ENCODE measurements around the gene AR.

AR gene

DNA sequence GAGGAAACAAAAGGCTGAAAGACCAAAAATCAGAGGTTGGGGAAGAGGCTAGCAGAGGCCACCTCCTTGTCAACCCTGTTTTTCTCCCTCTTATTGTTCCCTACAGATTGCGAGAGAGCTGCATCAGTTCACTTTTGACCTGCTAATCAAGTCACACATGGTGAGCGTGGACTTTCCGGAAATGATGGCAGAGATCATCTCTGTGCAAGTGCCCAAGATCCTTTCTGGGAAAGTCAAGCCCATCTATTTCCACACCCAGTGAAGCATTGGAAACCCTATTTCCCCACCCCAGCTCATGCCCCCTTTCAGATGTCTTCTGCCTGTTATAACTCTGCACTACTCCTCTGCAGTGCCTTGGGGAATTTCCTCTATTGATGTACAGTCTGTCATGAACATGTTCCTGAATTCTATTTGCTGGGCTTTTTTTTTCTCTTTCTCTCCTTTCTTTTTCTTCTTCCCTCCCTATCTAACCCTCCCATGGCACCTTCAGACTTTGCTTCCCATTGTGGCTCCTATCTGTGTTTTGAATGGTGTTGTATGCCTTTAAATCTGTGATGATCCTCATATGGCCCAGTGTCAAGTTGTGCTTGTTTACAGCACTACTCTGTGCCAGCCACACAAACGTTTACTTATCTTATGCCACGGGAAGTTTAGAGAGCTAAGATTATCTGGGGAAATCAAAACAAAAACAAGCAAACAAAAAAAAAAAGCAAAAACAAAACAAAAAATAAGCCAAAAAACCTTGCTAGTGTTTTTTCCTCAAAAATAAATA, 179.9 kb downstream of the AR start:
- ATAC-seq (replicated peaks; ENCODE audit: extremely low read depth, poor library complexity, severe bottlenecking): no peak
- no peaks in the 10 kb centered on the region for H3K9me3 Mint-ChIP-seq
- no peak for DNase-seq (ENCODE audit: low spot score in 2 of 2)
- no peaks in the 10 kb centered on the region for H3K36me3 Mint-ChIP-seq (ENCODE audit: insufficient read depth)
- no peaks in the 10 kb centered on the region for H3K27me3 Mint-ChIP-seq
- no peak overlapping the region for H3K4me3 Mint-ChIP-seq
- no peak overlapping the region for H3K27ac Mint-ChIP-seq (ENCODE audit: low read depth)
- H3K4me1 Mint-ChIP-seq: no peaks in the 10 kb centered on the region

- ATAC-seq (replicated peaks; ENCODE audit: extremely low read depth, poor library complexity, severe bottlenecking) (no peak), DNase-seq (ENCODE audit: low spot score in 2 of 2) (no peak)
- Mint-ChIP-seq H3K9me3 (no peaks in the 10 kb centered on the region), H3K36me3 (ENCODE audit: insufficient read depth) (no peaks in the 10 kb centered on the region), H3K4me1 (no peaks in the 10 kb centered on the region), H3K4me3 (no peak overlapping the region), H3K27ac (ENCODE audit: low read depth) (no peak overlapping the region), H3K27me3 (no peaks in the 10 kb centered on the region)
Observed at GRCh38 chrX:67724359-67725110, 180.7 kb downstream of the AR start.

DNA sequence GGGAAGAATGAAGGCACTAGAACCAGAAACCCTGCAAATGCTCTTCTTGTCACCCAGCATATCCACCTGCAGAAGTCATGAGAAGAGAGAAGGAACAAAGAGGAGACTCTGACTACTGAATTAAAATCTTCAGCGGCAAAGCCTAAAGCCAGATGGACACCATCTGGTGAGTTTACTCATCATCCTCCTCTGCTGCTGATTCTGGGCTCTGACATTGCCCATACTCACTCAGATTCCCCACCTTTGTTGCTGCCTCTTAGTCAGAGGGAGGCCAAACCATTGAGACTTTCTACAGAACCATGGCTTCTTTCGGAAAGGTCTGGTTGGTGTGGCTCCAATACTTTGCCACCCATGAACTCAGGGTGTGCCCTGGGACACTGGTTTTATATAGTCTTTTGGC, 181.7 kb downstream of the AR start:
- H3K27me3 Mint-ChIP-seq: no peaks in the 10 kb centered on the region
- H3K9me3 Mint-ChIP-seq: no peaks in the 10 kb centered on the region
- ATAC-seq (replicated peaks; ENCODE audit: extremely low read depth, poor library complexity, severe bottlenecking) (no peak), DNase-seq (ENCODE audit: low spot score in 2 of 2) (no peak)
- no peaks in the 10 kb centered on the region for H3K36me3 Mint-ChIP-seq (ENCODE audit: insufficient read depth)
- no peak overlapping the region for H3K4me3 Mint-ChIP-seq
- no peaks in the 10 kb centered on the region for H3K4me1 Mint-ChIP-seq
- H3K27ac Mint-ChIP-seq (ENCODE audit: low read depth): no peak overlapping the region

DNA sequence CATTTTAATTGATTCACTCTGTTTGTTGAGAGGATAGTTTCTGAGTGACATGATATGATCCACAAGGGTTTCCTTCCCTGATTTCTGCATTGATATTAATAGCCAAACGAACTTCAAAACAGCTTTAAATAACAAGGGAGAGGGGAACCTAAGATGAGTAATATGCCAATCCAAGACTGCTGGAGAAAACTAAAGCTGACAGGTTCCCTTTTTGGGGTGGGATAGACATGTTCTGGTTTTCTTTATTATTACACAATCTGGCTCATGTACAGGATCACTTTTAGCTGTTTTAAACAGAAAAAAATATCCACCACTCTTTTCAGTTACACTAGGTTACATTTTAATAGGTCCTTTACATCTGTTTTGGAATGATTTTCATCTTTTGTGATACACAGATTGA, 182.2 kb downstream of the AR start:
- Mint-ChIP-seq H3K27me3 (no peaks in the 10 kb centered on the region), H3K36me3 (ENCODE audit: insufficient read depth) (no peaks in the 10 kb centered on the region), H3K4me1 (no peaks in the 10 kb centered on the region), H3K9me3 (no peaks in the 10 kb centered on the region), H3K4me3 (no peak overlapping the region), H3K27ac (ENCODE audit: low read depth) (no peak overlapping the region)
- DNase-seq (ENCODE audit: low spot score in 2 of 2): no peak
- ATAC-seq (replicated peaks; ENCODE audit: extremely low read depth, poor library complexity, severe bottlenecking): no peak

DNA sequence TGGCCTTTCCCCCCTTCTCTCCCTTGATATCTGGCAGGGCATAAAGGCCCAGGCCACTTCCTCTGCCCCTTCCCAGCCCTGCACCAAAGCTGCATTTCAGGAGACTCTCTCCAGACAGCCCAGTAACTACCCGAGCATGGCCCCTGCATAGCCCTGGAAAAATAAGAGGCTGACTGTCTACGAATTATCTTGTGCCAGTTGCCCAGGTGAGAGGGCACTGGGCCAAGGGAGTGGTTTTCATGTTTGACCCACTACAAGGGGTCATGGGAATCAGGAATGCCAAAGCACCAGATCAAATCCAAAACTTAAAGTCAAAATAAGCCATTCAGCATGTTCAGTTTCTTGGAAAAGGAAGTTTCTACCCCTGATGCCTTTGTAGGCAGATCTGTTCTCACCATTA, 183.8 kb downstream of the AR start:
- Mint-ChIP-seq H3K4me3 (no peak overlapping the region), H3K9me3 (no peaks in the 10 kb centered on the region), H3K27ac (ENCODE audit: low read depth) (no peak overlapping the region), H3K4me1 (no peaks in the 10 kb centered on the region), H3K27me3 (no peaks in the 10 kb centered on the region), H3K36me3 (ENCODE audit: insufficient read depth) (no peaks in the 10 kb centered on the region)
- DNase-seq (ENCODE audit: low spot score in 2 of 2) (no peak), ATAC-seq (replicated peaks; ENCODE audit: extremely low read depth, poor library complexity, severe bottlenecking) (no peak)

- H3K4me3 Mint-ChIP-seq: no peak overlapping the region
- no peaks in the 10 kb centered on the region for H3K9me3 Mint-ChIP-seq
- DNase-seq (ENCODE audit: low spot score in 2 of 2) (no peak), ATAC-seq (replicated peaks; ENCODE audit: extremely low read depth, poor library complexity, severe bottlenecking) (no peak)
- no peaks in the 10 kb centered on the region for H3K27me3 Mint-ChIP-seq
- no peaks in the 10 kb centered on the region for H3K4me1 Mint-ChIP-seq
- no peak overlapping the region for H3K27ac Mint-ChIP-seq (ENCODE audit: low read depth)
- no peaks in the 10 kb centered on the region for H3K36me3 Mint-ChIP-seq (ENCODE audit: insufficient read depth)
Observed at GRCh38 chrX:67730296-67730695, 186.5 kb downstream of the AR start.

GRCh38 chrX:67731061-67731460, 187.2 kb downstream of the AR start:
- Mint-ChIP-seq H3K4me1 (no peaks in the 10 kb centered on the region), H3K27me3 (no peaks in the 10 kb centered on the region), H3K9me3 (no peaks in the 10 kb centered on the region), H3K27ac (ENCODE audit: low read depth) (no peak overlapping the region), H3K4me3 (no peak overlapping the region), H3K36me3 (ENCODE audit: insufficient read depth) (no peaks in the 10 kb centered on the region)
- DNase-seq (ENCODE audit: low spot score in 2 of 2) (no peak), ATAC-seq (replicated peaks; ENCODE audit: extremely low read depth, poor library complexity, severe bottlenecking) (no peak)

DNA sequence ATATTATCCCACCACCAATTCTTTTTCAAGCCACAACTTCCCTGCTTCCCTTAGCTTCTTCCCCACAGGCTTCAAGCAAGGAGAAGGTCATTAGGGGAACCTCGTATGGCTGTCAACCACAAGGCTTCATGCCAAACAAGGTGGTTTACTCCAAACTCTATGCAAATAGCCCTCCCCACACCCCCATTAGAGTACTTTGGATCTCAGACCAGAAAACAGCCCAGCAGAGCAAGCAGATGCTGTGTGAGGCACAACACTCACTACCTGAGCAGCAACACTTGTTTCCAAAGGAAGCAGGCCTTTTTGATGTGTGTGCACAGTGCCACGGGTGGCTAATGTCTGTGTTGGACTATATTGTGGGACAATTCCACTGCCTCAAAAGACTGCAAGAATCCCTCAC, 189.0 kb downstream of the AR start:
- H3K36me3 Mint-ChIP-seq (ENCODE audit: insufficient read depth): no peaks in the 10 kb centered on the region
- ATAC-seq (replicated peaks; ENCODE audit: extremely low read depth, poor library complexity, severe bottlenecking): no peak
- no peaks in the 10 kb centered on the region for H3K27me3 Mint-ChIP-seq
- no peaks in the 10 kb centered on the region for H3K4me1 Mint-ChIP-seq
- no peaks in the 10 kb centered on the region for H3K9me3 Mint-ChIP-seq
- no peak for DNase-seq (ENCODE audit: low spot score in 2 of 2)
- H3K27ac Mint-ChIP-seq (ENCODE audit: low read depth): no peak overlapping the region
- no peak overlapping the region for H3K4me3 Mint-ChIP-seq

DNA sequence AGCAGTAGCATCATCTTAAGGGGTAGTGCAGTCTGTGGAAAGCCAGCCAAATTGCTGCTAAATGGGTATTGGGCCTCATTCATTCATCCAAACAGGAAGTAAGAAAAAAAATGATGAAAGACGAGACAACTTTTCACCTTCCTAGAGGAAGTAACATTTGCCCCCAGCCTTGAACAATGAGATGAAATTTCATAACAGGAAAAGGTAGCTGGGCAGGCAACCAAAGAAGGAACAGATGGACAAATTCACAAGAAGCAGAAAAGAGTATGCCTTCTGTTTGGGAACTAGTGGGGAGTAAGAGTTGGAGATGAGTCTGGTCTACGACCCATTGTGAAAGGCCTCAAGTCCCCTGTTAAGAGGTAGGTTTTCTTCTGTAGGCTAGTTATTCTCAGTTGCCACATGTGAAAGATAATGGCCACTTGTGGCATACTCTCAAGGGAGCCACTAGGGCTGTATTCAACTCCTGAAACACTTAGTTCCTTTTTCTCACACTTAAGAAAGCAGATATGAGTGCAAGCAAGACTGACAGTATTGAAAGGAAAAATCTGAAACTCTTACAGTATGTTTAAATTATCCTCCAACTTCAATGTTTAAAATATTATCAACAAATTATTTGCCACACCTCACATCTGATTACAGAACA, 190.4 kb downstream of the AR start:
- DNase-seq (ENCODE audit: low spot score in 2 of 2): no peak
- Mint-ChIP-seq H3K27me3 (no peaks in the 10 kb centered on the region), H3K27ac (ENCODE audit: low read depth) (no peak overlapping the region), H3K4me3 (no peak overlapping the region), H3K9me3 (no peaks in the 10 kb centered on the region), H3K4me1 (no peaks in the 10 kb centered on the region), H3K36me3 (ENCODE audit: insufficient read depth) (no peaks in the 10 kb centered on the region)
- no peak for ATAC-seq (replicated peaks; ENCODE audit: extremely low read depth, poor library complexity, severe bottlenecking)

- H3K27me3 Mint-ChIP-seq: no peaks in the 10 kb centered on the region
- ATAC-seq (replicated peaks; ENCODE audit: extremely low read depth, poor library complexity, severe bottlenecking) (no peak), DNase-seq (ENCODE audit: low spot score in 2 of 2) (no peak)
- H3K4me1 Mint-ChIP-seq: no peaks in the 10 kb centered on the region
- H3K9me3 Mint-ChIP-seq: no peaks in the 10 kb centered on the region
- no peak overlapping the region for H3K4me3 Mint-ChIP-seq
- H3K36me3 Mint-ChIP-seq (ENCODE audit: insufficient read depth): no peaks in the 10 kb centered on the region
- no peak overlapping the region for H3K27ac Mint-ChIP-seq (ENCODE audit: low read depth)
Observed at GRCh38 chrX:67749536-67749935, 205.7 kb downstream of the AR start.

DNA sequence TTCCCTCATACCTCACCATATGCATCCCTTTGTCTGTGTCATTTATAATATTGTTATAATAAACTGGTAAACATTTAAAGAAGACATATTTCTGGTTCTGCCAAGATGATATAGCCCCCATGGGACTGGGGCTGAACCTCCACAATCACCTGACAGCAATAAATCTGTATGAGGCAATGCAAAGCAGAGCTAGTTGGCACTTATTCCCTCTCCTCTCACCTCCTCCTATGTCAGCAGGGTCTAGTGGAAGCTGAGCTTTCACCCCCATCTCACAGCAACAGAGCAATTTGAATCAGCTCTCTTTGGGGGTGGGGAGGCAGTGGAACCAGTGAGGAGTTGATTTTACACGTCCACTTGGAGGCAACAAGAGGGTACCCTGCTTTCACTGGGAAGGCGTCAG, 206.9 kb downstream of the AR start:
- no peak overlapping the region for H3K4me3 Mint-ChIP-seq
- DNase-seq (ENCODE audit: low spot score in 2 of 2): no peak
- no peaks in the 10 kb centered on the region for H3K4me1 Mint-ChIP-seq
- no peaks in the 10 kb centered on the region for H3K9me3 Mint-ChIP-seq
- no peaks in the 10 kb centered on the region for H3K36me3 Mint-ChIP-seq (ENCODE audit: insufficient read depth)
- H3K27ac Mint-ChIP-seq (ENCODE audit: low read depth): no peak overlapping the region
- ATAC-seq (replicated peaks; ENCODE audit: extremely low read depth, poor library complexity, severe bottlenecking): no peak
- no peaks in the 10 kb centered on the region for H3K27me3 Mint-ChIP-seq

- no peak overlapping the region for H3K4me3 Mint-ChIP-seq
- peaks cover 7% of the 10 kb centered on the region for H3K9me3 Mint-ChIP-seq
- no peaks in the 10 kb centered on the region for H3K4me1 Mint-ChIP-seq
- DNase-seq (ENCODE audit: low spot score in 2 of 2) (no peak), ATAC-seq (replicated peaks; ENCODE audit: extremely low read depth, poor library complexity, severe bottlenecking) (no peak)
- H3K36me3 Mint-ChIP-seq (ENCODE audit: insufficient read depth): no peaks in the 10 kb centered on the region
- H3K27ac Mint-ChIP-seq (ENCODE audit: low read depth): no peak overlapping the region
- H3K27me3 Mint-ChIP-seq: no peaks in the 10 kb centered on the region
Observed at GRCh38 chrX:67759018-67759417, 215.2 kb downstream of the AR start.

DNA sequence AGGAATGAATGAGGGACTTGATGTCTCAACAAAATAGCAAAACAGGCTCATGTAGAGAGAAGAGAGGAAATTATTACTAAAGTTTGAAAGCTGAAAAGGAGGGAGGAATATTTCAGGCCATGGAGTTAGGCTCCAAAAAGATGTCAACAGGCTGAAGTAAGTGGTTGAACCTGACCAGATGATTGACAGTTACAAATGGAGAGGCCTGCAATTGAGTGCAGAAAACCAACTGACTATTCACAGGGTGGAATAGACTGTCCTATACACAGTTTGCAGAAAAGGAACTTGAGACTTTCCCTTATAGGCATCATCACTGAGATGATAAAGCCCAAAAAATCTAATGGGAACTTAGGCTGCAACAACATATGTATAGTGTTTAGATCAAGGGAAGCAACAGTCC, 233.3 kb downstream of the AR start:
- H3K4me1 Mint-ChIP-seq: no peaks in the 10 kb centered on the region
- peaks cover 7% of the 10 kb centered on the region for H3K9me3 Mint-ChIP-seq
- ATAC-seq (replicated peaks; ENCODE audit: extremely low read depth, poor library complexity, severe bottlenecking): no peak
- H3K4me3 Mint-ChIP-seq: no peak overlapping the region
- DNase-seq (ENCODE audit: low spot score in 2 of 2): no peak
- H3K36me3 Mint-ChIP-seq (ENCODE audit: insufficient read depth): no peaks in the 10 kb centered on the region
- no peaks in the 10 kb centered on the region for H3K27me3 Mint-ChIP-seq
- no peak overlapping the region for H3K27ac Mint-ChIP-seq (ENCODE audit: low read depth)
